WTC11 (cell line): ENCODE results near the gene CALCOCO2. TPM values are rescaled to one million over a fixed set of nuclear protein-coding genes. Genes with fewer than 3 reads are reported as not detected.

Experiments used
- CBFB ChIP-seq: sonication (generic); formaldehyde crosslinking; IDR thresholded peaks from 2 replicates; pipeline ENCODE4 v1.8.1; 2022; ENCODE audit warnings: mild to moderate bottlenecking, low read depth, missing genetic modification reagents
- ETV6 ChIP-seq: sonication (generic); formaldehyde crosslinking; IDR thresholded peaks from 2 replicates; pipeline ENCODE4 v1.8.1; 2022; ENCODE audit warnings: mild to moderate bottlenecking, missing genetic modification reagents
- FOXK1 ChIP-seq: sonication (generic); formaldehyde crosslinking; IDR thresholded peaks from 2 replicates; pipeline ENCODE4 v1.8.0; 2022; ENCODE audit warnings: mild to moderate bottlenecking, moderate library complexity, missing genetic modification reagents
- FOXP1 ChIP-seq: sonication (generic); formaldehyde crosslinking; IDR thresholded peaks from 2 replicates; pipeline ENCODE4 v1.8.0; 2022; ENCODE audit warnings: missing genetic modification reagents, mild to moderate bottlenecking, moderate library complexity, borderline replicate concordance
- JUN ChIP-seq: sonication (generic); formaldehyde crosslinking; IDR thresholded peaks from 2 replicates; pipeline ENCODE4 v1.8.0; 2023; ENCODE audit warnings: mild to moderate bottlenecking, missing genetic modification reagents
- KAT7 ChIP-seq: sonication (generic); formaldehyde crosslinking; IDR thresholded peaks from 2 replicates; pipeline ENCODE4 v1.8.1; 2023; ENCODE audit warnings: missing genetic modification reagents, mild to moderate bottlenecking, borderline replicate concordance
- NFYB ChIP-seq: sonication (generic); formaldehyde crosslinking; conservative IDR thresholded peaks from 2 replicates; pipeline ENCODE4 v1.8.0; 2022; ENCODE audit warnings: low read depth, missing genetic modification reagents
- SP1 ChIP-seq: sonication (generic); formaldehyde crosslinking; conservative IDR thresholded peaks from 2 replicates; pipeline ENCODE4 v1.8.1; 2022; ENCODE audit warnings: missing genetic modification reagents
- ZNF121 ChIP-seq: sonication (generic); formaldehyde crosslinking; IDR thresholded peaks from 2 replicates; pipeline ENCODE4 v1.8.0; 2023; ENCODE audit warnings: missing genetic modification reagents
- ZNF232 ChIP-seq: sonication (generic); formaldehyde crosslinking; IDR thresholded peaks from 2 replicates; pipeline ENCODE4 v1.8.0; 2022; ENCODE audit warnings: mild to moderate bottlenecking, missing genetic modification reagents
- total RNA-seq: library from RNA; stranded (reverse); gene quantifications from 3 replicates; pipeline ENCODE4 v1.2.3, GENCODE V29; 2021
- TF ChIP-seq, protein P1 (sequence below): sonication (generic); formaldehyde crosslinking; IDR thresholded peaks from 2 replicates; pipeline ENCODE4 v1.8.0; 2023; ENCODE audit warnings: missing genetic modification reagents, mild to moderate bottlenecking, borderline replicate concordance
- TF ChIP-seq, protein P2 (sequence below): sonication (generic); formaldehyde crosslinking; IDR thresholded peaks from 2 replicates; pipeline ENCODE4 v1.8.0; 2022; ENCODE audit warnings: missing genetic modification reagents
- TF ChIP-seq, protein P3 (sequence below): sonication (generic); formaldehyde crosslinking; IDR thresholded peaks from 2 replicates; pipeline ENCODE4 v1.8.0; 2022; ENCODE audit warnings: mild to moderate bottlenecking, missing genetic modification reagents
- TF ChIP-seq, protein P4 (sequence below): sonication (generic); formaldehyde crosslinking; IDR thresholded peaks from 2 replicates; pipeline ENCODE4 v1.8.1; 2023; ENCODE audit warnings: mild to moderate bottlenecking, missing genetic modification reagents
- TF ChIP-seq, protein P5 (sequence below): sonication (generic); formaldehyde crosslinking; IDR thresholded peaks from 2 replicates; pipeline ENCODE4 v1.8.1; 2023; ENCODE audit warnings: mild to moderate bottlenecking, missing genetic modification reagents
- TF ChIP-seq, protein P6 (sequence below): sonication (generic); formaldehyde crosslinking; IDR thresholded peaks from 2 replicates; pipeline ENCODE4 v1.8.0; 2022; ENCODE audit warnings: mild to moderate bottlenecking, missing genetic modification reagents

Gene CALCOCO2
- total RNA-seq, 1 experiment from 2014 or later, result 32.6 TPM

DNA sequence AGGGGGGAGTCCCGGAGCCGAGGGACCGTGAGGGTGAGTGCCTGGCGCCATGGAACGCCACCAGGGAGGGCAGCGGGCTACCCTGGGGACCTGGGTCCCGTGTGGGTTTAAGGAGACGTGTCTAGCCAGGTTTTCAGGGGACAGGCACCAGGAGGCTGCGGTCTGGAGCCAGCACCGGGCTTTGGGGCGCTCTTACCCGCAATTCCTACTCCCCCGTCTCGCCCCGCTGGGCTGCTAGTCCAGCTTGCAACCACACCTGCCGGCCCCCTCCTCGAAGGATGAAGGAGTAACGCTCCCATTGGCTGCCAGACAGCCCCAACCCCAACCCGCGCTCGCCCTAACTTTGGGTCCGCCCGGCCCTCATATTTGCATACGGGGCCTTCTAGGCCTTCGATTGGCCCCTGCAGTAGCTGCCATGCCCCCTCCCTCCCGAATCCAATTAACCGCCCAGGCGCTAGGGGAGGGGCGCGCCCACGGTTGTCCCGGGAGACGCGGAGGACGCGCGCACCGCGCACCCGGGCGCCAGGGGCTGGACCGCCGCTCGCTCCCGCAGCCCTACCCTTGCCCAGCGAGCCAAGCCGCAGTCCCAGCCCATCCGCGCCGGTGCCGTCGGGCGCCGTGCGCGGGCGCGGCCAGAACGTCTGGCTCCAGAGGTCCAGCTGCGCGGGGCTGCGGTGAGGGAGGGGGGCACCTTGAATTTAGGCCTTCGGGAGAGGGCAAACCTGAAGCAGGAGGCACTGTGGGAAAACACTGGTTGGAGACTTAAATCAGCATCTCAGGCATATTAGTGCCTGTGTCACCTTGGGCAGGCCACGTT is 13.9 kb upstream of the CALCOCO2 start, which contains the start of gene TTLL6 (continued):
- no peak for TF ChIP-seq ZNF232 (CRISPR knock-in tag)
- TF ChIP-seq FOXK1 (CRISPR knock-in tag), result peak; percentile 33; the same call in 1 of the 2 replicates
- TF ChIP-seq FOXP1 (CRISPR knock-in tag), result 0 out of 2 replicates have a peak, but pooled peaks have one; percentile 39
- TF ChIP-seq KAT7 (CRISPR knock-in tag), result no peak
- TF ChIP-seq JUN (CRISPR knock-in tag), result no peak
- TF ChIP-seq NFYB (CRISPR knock-in tag), result peak; percentile 33; the same call in 1 of the 2 replicates
- TF ChIP-seq, protein P1, sequence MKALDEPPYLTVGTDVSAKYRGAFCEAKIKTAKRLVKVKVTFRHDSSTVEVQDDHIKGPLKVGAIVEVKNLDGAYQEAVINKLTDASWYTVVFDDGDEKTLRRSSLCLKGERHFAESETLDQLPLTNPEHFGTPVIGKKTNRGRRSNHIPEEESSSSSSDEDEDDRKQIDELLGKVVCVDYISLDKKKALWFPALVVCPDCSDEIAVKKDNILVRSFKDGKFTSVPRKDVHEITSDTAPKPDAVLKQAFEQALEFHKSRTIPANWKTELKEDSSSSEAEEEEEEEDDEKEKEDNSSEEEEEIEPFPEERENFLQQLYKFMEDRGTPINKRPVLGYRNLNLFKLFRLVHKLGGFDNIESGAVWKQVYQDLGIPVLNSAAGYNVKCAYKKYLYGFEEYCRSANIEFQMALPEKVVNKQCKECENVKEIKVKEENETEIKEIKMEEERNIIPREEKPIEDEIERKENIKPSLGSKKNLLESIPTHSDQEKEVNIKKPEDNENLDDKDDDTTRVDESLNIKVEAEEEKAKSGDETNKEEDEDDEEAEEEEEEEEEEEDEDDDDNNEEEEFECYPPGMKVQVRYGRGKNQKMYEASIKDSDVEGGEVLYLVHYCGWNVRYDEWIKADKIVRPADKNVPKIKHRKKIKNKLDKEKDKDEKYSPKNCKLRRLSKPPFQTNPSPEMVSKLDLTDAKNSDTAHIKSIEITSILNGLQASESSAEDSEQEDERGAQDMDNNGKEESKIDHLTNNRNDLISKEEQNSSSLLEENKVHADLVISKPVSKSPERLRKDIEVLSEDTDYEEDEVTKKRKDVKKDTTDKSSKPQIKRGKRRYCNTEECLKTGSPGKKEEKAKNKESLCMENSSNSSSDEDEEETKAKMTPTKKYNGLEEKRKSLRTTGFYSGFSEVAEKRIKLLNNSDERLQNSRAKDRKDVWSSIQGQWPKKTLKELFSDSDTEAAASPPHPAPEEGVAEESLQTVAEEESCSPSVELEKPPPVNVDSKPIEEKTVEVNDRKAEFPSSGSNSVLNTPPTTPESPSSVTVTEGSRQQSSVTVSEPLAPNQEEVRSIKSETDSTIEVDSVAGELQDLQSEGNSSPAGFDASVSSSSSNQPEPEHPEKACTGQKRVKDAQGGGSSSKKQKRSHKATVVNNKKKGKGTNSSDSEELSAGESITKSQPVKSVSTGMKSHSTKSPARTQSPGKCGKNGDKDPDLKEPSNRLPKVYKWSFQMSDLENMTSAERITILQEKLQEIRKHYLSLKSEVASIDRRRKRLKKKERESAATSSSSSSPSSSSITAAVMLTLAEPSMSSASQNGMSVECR, result 0 out of 2 replicates have a peak, but pooled peaks have one; percentile 35
- TF ChIP-seq, protein P2, sequence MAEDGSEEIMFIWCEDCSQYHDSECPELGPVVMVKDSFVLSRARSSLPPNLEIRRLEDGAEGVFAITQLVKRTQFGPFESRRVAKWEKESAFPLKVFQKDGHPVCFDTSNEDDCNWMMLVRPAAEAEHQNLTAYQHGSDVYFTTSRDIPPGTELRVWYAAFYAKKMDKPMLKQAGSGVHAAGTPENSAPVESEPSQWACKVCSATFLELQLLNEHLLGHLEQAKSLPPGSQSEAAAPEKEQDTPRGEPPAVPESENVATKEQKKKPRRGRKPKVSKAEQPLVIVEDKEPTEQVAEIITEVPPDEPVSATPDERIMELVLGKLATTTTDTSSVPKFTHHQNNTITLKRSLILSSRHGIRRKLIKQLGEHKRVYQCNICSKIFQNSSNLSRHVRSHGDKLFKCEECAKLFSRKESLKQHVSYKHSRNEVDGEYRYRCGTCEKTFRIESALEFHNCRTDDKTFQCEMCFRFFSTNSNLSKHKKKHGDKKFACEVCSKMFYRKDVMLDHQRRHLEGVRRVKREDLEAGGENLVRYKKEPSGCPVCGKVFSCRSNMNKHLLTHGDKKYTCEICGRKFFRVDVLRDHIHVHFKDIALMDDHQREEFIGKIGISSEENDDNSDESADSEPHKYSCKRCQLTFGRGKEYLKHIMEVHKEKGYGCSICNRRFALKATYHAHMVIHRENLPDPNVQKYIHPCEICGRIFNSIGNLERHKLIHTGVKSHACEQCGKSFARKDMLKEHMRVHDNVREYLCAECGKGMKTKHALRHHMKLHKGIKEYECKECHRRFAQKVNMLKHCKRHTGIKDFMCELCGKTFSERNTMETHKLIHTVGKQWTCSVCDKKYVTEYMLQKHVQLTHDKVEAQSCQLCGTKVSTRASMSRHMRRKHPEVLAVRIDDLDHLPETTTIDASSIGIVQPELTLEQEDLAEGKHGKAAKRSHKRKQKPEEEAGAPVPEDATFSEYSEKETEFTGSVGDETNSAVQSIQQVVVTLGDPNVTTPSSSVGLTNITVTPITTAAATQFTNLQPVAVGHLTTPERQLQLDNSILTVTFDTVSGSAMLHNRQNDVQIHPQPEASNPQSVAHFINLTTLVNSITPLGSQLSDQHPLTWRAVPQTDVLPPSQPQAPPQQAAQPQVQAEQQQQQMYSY (CRISPR knock-in tag), result 0 out of 2 replicates have a peak, but pooled peaks have one; percentile 39
- TF ChIP-seq CBFB (CRISPR knock-in tag), result 0 out of 2 replicates have a peak, but pooled peaks have one; percentile 53
- TF ChIP-seq ETV6, result peak; percentile 49; the same call in 1 of the 2 replicates
- TF ChIP-seq, protein P3, sequence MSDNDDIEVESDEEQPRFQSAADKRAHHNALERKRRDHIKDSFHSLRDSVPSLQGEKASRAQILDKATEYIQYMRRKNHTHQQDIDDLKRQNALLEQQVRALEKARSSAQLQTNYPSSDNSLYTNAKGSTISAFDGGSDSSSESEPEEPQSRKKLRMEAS, result 0 out of 2 replicates have a peak, but pooled peaks have one; percentile 24
- no peak for TF ChIP-seq ZNF121
- TF ChIP-seq, protein P4, sequence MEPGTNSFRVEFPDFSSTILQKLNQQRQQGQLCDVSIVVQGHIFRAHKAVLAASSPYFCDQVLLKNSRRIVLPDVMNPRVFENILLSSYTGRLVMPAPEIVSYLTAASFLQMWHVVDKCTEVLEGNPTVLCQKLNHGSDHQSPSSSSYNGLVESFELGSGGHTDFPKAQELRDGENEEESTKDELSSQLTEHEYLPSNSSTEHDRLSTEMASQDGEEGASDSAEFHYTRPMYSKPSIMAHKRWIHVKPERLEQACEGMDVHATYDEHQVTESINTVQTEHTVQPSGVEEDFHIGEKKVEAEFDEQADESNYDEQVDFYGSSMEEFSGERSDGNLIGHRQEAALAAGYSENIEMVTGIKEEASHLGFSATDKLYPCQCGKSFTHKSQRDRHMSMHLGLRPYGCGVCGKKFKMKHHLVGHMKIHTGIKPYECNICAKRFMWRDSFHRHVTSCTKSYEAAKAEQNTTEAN, result peak; percentile 66; the same call in 1 of the 2 replicates
- TF ChIP-seq, protein P5, sequence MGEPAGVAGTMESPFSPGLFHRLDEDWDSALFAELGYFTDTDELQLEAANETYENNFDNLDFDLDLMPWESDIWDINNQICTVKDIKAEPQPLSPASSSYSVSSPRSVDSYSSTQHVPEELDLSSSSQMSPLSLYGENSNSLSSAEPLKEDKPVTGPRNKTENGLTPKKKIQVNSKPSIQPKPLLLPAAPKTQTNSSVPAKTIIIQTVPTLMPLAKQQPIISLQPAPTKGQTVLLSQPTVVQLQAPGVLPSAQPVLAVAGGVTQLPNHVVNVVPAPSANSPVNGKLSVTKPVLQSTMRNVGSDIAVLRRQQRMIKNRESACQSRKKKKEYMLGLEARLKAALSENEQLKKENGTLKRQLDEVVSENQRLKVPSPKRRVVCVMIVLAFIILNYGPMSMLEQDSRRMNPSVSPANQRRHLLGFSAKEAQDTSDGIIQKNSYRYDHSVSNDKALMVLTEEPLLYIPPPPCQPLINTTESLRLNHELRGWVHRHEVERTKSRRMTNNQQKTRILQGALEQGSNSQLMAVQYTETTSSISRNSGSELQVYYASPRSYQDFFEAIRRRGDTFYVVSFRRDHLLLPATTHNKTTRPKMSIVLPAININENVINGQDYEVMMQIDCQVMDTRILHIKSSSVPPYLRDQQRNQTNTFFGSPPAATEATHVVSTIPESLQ (CRISPR knock-in tag), result no peak
- TF ChIP-seq, protein P6, sequence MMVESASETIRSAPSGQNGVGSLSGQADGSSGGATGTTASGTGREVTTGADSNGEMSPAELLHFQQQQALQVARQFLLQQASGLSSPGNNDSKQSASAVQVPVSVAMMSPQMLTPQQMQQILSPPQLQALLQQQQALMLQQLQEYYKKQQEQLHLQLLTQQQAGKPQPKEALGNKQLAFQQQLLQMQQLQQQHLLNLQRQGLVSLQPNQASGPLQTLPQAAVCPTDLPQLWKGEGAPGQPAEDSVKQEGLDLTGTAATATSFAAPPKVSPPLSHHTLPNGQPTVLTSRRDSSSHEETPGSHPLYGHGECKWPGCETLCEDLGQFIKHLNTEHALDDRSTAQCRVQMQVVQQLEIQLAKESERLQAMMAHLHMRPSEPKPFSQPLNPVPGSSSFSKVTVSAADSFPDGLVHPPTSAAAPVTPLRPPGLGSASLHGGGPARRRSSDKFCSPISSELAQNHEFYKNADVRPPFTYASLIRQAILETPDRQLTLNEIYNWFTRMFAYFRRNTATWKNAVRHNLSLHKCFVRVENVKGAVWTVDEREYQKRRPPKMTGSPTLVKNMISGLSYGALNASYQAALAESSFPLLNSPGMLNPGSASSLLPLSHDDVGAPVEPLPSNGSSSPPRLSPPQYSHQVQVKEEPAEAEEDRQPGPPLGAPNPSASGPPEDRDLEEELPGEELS (CRISPR knock-in tag), result peak; percentile 56; the same call in 1 of the 2 replicates
- peak; percentile 80; the same call in 1 of the 2 replicates for TF ChIP-seq SP1
